HPDE6-E6E7 (cell line): ENCODE results near the gene ZNF878.

Experiments used
- DNase-seq: peaks from one replicate; pipeline ENCODE4 v3.0.0; 2011; ENCODE audit warnings: missing footprints; ENCODE audit errors: extremely low spot score

The ZNF878 gene

DNA sequence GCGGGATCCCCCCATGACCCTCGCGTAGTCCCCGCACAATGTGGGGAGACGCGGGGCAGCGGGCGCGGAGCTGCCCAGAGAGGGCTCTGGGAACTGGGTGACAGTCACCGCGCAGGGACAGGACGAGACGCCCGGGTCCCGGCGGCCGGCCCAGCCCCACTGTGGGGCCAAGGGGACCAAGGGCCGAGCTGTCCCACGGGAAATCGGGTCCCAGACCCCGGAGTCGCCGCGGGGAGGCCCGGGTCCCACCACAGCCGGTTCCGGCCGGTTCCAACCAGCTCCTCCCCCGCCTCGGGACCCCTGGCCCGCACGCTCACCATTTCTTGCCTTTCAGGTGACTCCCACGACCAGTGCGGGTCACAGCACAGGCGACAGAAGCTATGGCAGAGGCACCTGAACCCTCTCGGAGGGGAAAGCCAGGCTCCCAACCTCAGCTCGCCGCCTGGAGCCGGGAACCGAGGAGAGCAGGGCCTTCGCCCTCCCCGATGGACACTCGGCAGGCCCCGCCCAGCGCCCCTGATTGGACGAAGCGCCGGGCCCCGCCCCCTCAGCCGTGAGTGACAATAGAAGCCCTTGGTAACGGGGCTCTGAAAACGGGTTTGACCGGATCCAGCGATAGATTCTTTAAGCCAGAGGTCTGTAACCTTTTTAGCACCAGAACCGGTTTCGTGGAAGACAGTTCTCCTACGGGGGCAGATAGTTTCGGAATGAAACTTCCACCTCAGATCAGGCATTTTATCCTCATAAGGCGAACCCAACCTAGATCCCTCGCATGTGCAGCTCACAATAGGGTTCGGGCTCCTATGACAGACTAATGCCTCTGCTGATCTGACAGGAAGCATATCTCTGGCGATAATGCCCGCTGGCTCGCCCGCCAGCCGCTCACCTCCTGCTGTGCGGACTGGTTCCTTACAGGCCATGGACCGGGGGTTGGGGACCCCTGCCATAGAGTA lies 17.3 kb downstream of the ZNF878 start, which contains the start of gene ZNF433:
TSS of gene ZNF433 (minus strand) at position 460 of the 953 bp plus-strand sequence. CDS start at position 320, 140 bp downstream.
- peak; percentile 89 for DNase-seq

- no peak for DNase-seq
These were observed 18.1 kb downstream of the ZNF878 start for GRCh38 chr19:12034620-12035019.

- no peak for DNase-seq
These were observed 18.6 kb downstream of the ZNF878 start for GRCh38 chr19:12034198-12034597.

DNA sequence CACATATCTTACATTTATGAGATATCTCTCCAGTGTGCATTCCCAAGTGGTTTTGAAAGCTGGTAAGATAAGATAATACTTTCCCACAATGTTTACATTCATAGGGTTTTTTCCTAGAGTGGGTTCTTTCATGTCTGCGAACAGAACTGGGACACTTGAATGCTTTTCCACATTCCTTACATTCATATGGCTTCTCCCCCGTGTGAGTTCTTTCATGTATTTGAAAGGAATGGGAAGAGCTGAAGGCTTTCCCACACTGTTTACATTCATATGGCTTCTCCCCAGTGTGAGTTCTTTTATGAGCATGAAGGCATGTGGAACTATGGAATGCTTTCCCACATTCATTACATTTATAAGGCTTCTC lies 37.0 kb downstream of the ZNF878 start:
- DNase-seq = no peak

- DNase-seq = no peak
These were observed 37.6 kb downstream of the ZNF878 start for GRCh38 chr19:12015015-12015752.

GRCh38 chr19:12000152-12000981 lies 52.4 kb downstream of the ZNF878 start:
- DNase-seq = no peak

GRCh38 chr19:11995174-11995573 lies 57.6 kb downstream of the ZNF878 start:
- no peak for DNase-seq
